HepG2 (cell line): Measurements from ENCODE around the gene AGFG1. TPM values are rescaled to one million over a fixed set of nuclear protein-coding genes. Genes with fewer than 3 reads are reported as not detected.

Experiments
- ADNP ChIP-seq: sonication (generic); formaldehyde crosslinking; IDR thresholded peaks from 2 replicates; pipeline ENCODE4 v1.4.0; 2020; ENCODE audit warnings: missing genetic modification reagents
- CAMTA2 ChIP-seq: sonication (generic); formaldehyde crosslinking; IDR thresholded peaks from 2 replicates; pipeline ENCODE4 v1.4.0; 2020; ENCODE audit warnings: mild to moderate bottlenecking, missing genetic modification reagents, borderline replicate concordance
- CERS6 ChIP-seq: sonication (generic); formaldehyde crosslinking; IDR thresholded peaks from 2 replicates; pipeline ENCODE4 v1.5.0; 2020; ENCODE audit warnings: missing genetic modification reagents
- GPBP1L1 ChIP-seq: sonication (generic); formaldehyde crosslinking; IDR thresholded peaks from 2 replicates; pipeline ENCODE4 v1.5.0; 2020; ENCODE audit warnings: mild to moderate bottlenecking, missing genetic modification reagents
- HDAC1 ChIP-seq: sonication (generic); formaldehyde crosslinking; IDR thresholded peaks from 2 replicates; pipeline ENCODE4 v1.5.1; 2020; ENCODE audit warnings: mild to moderate bottlenecking, missing genetic modification reagents
- HHEX ChIP-seq: IDR thresholded peaks from 2 replicates; pipeline ENCODE4 v1.6.1; 2016; ENCODE audit warnings: control low read depth
- HIC2 ChIP-seq: sonication (generic); formaldehyde crosslinking; IDR thresholded peaks from 2 replicates; pipeline ENCODE4 v1.9.0; 2022; ENCODE audit warnings: low read depth, missing genetic modification reagents
- HNRNPUL1 ChIP-seq: fragments of 200-400 bp; formaldehyde crosslinking; IDR thresholded peaks from 2 replicates; pipeline ENCODE4 v1.6.1; 2017; ENCODE audit warnings: low read depth, mild to moderate bottlenecking, low read length, moderate library complexity
- KDM2A ChIP-seq: sonication (generic); formaldehyde crosslinking; IDR thresholded peaks from 2 replicates; pipeline ENCODE4 v1.4.0; 2020; ENCODE audit warnings: low read depth, missing genetic modification reagents, borderline replicate concordance
- MYPOP ChIP-seq: sonication (generic); formaldehyde crosslinking; IDR thresholded peaks from 2 replicates; pipeline ENCODE4 v1.8.1; 2023; ENCODE audit warnings: mild to moderate bottlenecking, moderate library complexity, missing genetic modification reagents
- NBN ChIP-seq: fragments of 450-650 bp; conservative IDR thresholded peaks from 2 replicates; pipeline ENCODE4 v1.6.1; 2017
- NFATC3 ChIP-seq: sonication (generic); formaldehyde crosslinking; IDR thresholded peaks from 2 replicates; pipeline ENCODE4 v1.5.1; 2020; ENCODE audit warnings: mild to moderate bottlenecking, missing genetic modification reagents
- SMYD3 ChIP-seq: sonication (generic); formaldehyde crosslinking; IDR thresholded peaks from 2 replicates; pipeline ENCODE4 v1.8.1; 2023; ENCODE audit warnings: mild to moderate bottlenecking, missing genetic modification reagents
- SOX13 ChIP-seq, 3 experiments: fragments of 450-650 bp in 1 of 3; sonication (generic) in 1 of 3; formaldehyde crosslinking in 1 of 3; IDR thresholded peaks in 2 of 3; conservative IDR thresholded peaks in 1 of 3; 2 replicates each; pipeline versions ENCODE4 v1.5.0 to v1.6.1; 2016 to 2020; ENCODE audit warnings: antibody characterized with exemption in 1 of 3, mild to moderate bottlenecking in 1 of 3, missing compliant biosample characterization in 1 of 3, missing genetic modification reagents in 1 of 3, moderate library complexity in 1 of 3
- SOX6 ChIP-seq, 2 experiments: fragments of 450-650 bp in 1 of 2; sonication (generic) in 1 of 2; formaldehyde crosslinking in 1 of 2; IDR thresholded peaks; 2 replicates each; pipeline versions ENCODE4 v1.4.0 to v1.6.1; 2017 to 2020; ENCODE audit warnings: antibody characterized with exemption in 1 of 2, mild to moderate bottlenecking in 1 of 2, missing genetic modification reagents in 1 of 2
- TCF7L2 ChIP-seq: IDR thresholded peaks from 2 replicates; pipeline ENCODE4 v1.6.1; 2011; ENCODE audit warnings: mild to moderate bottlenecking, low read depth, low read length, moderate library complexity
- ZMYM2 ChIP-seq: sonication (generic); formaldehyde crosslinking; IDR thresholded peaks from 2 replicates; pipeline ENCODE4 v1.8.0; 2022; ENCODE audit warnings: mild to moderate bottlenecking, missing genetic modification reagents
- ZMYM3 ChIP-seq: sonication (generic); formaldehyde crosslinking; IDR thresholded peaks from 2 replicates; pipeline ENCODE4 v1.5.1; 2020; ENCODE audit warnings: mild to moderate bottlenecking, missing genetic modification reagents
- ZNF431 ChIP-seq: sonication (generic); formaldehyde crosslinking; IDR thresholded peaks from 2 replicates; pipeline ENCODE4 v1.9.0; 2022; ENCODE audit warnings: missing genetic modification reagents, low read depth, mild to moderate bottlenecking, borderline replicate concordance
- ZNF576 ChIP-seq: sonication (generic); formaldehyde crosslinking; IDR thresholded peaks from 2 replicates; pipeline ENCODE4 v1.4.0; 2020; ENCODE audit warnings: mild to moderate bottlenecking, missing genetic modification reagents
- ZNF629 ChIP-seq: sonication (generic); formaldehyde crosslinking; conservative IDR thresholded peaks from 2 replicates; pipeline ENCODE4 v1.5.0; 2020; ENCODE audit warnings: missing genetic modification reagents
- ZNF841 ChIP-seq: sonication (generic); formaldehyde crosslinking; IDR thresholded peaks from 2 replicates; pipeline ENCODE4 v1.8.1; 2023; ENCODE audit warnings: missing genetic modification reagents, borderline replicate concordance
- ZSCAN22 ChIP-seq: sonication (generic); formaldehyde crosslinking; IDR thresholded peaks from 2 replicates; pipeline ENCODE4 v1.4.0; 2020; ENCODE audit warnings: mild to moderate bottlenecking, missing genetic modification reagents
- ZSCAN9 ChIP-seq: IDR thresholded peaks from 2 replicates; pipeline ENCODE4 v1.6.1; 2016; ENCODE audit warnings: borderline replicate concordance
- polyA plus RNA-seq, 8 experiments: library from polyadenylated mRNA; depleted of rRNA in 3 of 8; stranded (reverse) in 7 of 8; unstranded in 1 of 8; fragments of >200 nt; fragmentation: Illumina TruSeq in 4 of 8; extraction: Trizol in 4 of 8; gene quantifications; 2 replicates each; pipeline versions ENCODE4 v1.2.1 to v1.2.3, GENCODE V29; 2011 to 2016; ENCODE audit warnings: low read depth in 4 of 8, missing spikeins in 1 of 8, mixed read lengths in 1 of 8; ENCODE audit not compliant: insufficient read depth in 1 of 8
- total RNA-seq, 5 experiments: library from RNA; depleted of rRNA; stranded (reverse); fragments of >200 nt; fragmentation: Illumina TruSeq; extraction: Trizol; gene quantifications; 2 replicates each; pipeline ENCODE4 v1.2.3, GENCODE V29; 2016; ENCODE audit warnings: low read depth in 1 of 5

Gene AGFG1
- total and polyA plus RNA-seq, 2 of the 13 experiments (the other 11 are each of a cell fraction or from before 2014, with no cell fraction given): 145 to 168 TPM

GRCh38 chr2:227466887-227467600 lies 4.9 kb upstream of the AGFG1 start (continued):
- TF ChIP-seq SMYD3 (CRISPR knock-in tag) (no peak), ZMYM2 (peak; percentile 72; the same call in 1 of the 2 replicates), HNRNPUL1 (no peak), ADNP (CRISPR knock-in tag) (peak; percentile 71; the same call in 1 of the 2 replicates), ZNF629 (no peak), HDAC1 (0 out of 2 replicates have a peak, but pooled peaks have one; percentile 28), KDM2A (CRISPR knock-in tag) (0 out of 2 replicates have a peak, but pooled peaks have one; percentile 9), SOX6 (IDR thresholded peaks at IDR 0.05) (no peak), SOX6 (CRISPR knock-in tag; IDR thresholded peaks at IDR 0.05) (no peak), CAMTA2 (CRISPR knock-in tag) (0 out of 2 replicates have a peak, but pooled peaks have one; percentile 14), ZSCAN9 (no peak), TCF7L2 (no peak), NBN (no peak), CERS6 (no peak), NFATC3 (0 out of 2 replicates have a peak, but pooled peaks have one; percentile 8), ZMYM3 (CRISPR knock-in tag) (peak; percentile 96), HHEX (no peak), GPBP1L1 (CRISPR knock-in tag) (no peak), ZNF431 (CRISPR knock-in tag) (no peak), HIC2 (CRISPR knock-in tag) (0 out of 2 replicates have a peak, but pooled peaks have one; percentile 4), MYPOP (CRISPR knock-in tag) (0 out of 2 replicates have a peak, but pooled peaks have one; percentile 0), ZNF576 (no peak), SOX13 (IDR thresholded peaks at IDR 0.05) (no peak), SOX13 (CRISPR knock-in tag; conservative IDR thresholded peaks at IDR 0.05 in 1 of 2, IDR thresholded peaks at IDR 0.05 in 1 of 2) (no peak), ZNF841 (CRISPR knock-in tag) (0 out of 2 replicates have a peak, but pooled peaks have one; percentile 9), ZSCAN22 (no peak)
